GM21576 (cell line): ENCODE measurements around the gene NFKB1.
A peak's percentile ranks its signal among the peaks of the same experiment; 100 is the strongest.

Experiments used
- ATAC-seq: cut with Tn5 transposase; IDR thresholded peaks from one replicate; pipeline ENCODE4 v1.9.1; 2021; ENCODE audit warnings: mild to moderate bottlenecking, moderate library complexity; ENCODE audit not compliant: unreplicated experiment

NFKB1 gene

GRCh38 chr4:102527695-102528283 is 26.6 kb downstream of the NFKB1 start:
- no peak for ATAC-seq

GRCh38 chr4:102529977-102530376 is 28.8 kb downstream of the NFKB1 start:
- ATAC-seq = no peak

GRCh38 chr4:102530986-102531385 is 29.8 kb downstream of the NFKB1 start:
- ATAC-seq = no peak

GRCh38 chr4:102531462-102531861 is 30.3 kb downstream of the NFKB1 start:
- no peak for ATAC-seq

GRCh38 chr4:102533348-102533747 is 32.2 kb downstream of the NFKB1 start:
- ATAC-seq = no peak

GRCh38 chr4:102533904-102534303 is 32.7 kb downstream of the NFKB1 start:
- ATAC-seq = no peak

GRCh38 chr4:102534845-102535244 is 33.7 kb downstream of the NFKB1 start:
- no peak for ATAC-seq

GRCh38 chr4:102535398-102536082 is 34.4 kb downstream of the NFKB1 start:
- ATAC-seq = peak; percentile 58

- no peak for ATAC-seq
These were observed 35.6 kb downstream of the NFKB1 start for GRCh38 chr4:102536768-102537167.

- no peak for ATAC-seq
These were observed 36.1 kb downstream of the NFKB1 start for GRCh38 chr4:102537269-102537668.

GRCh38 chr4:102541697-102542096 is 40.5 kb downstream of the NFKB1 start:
- ATAC-seq = no peak

- ATAC-seq = peak; percentile 70
These were observed 42.1 kb downstream of the NFKB1 start for GRCh38 chr4:102543030-102543928.

- ATAC-seq = no peak
These were observed 45.5 kb downstream of the NFKB1 start for GRCh38 chr4:102546635-102547034.

- no peak for ATAC-seq
These were observed 46.8 kb downstream of the NFKB1 start for GRCh38 chr4:102547973-102548372.

- no peak for ATAC-seq
These were observed 50.9 kb downstream of the NFKB1 start for GRCh38 chr4:102551958-102552565.

GRCh38 chr4:102552781-102553180 is 51.6 kb downstream of the NFKB1 start:
- no peak for ATAC-seq

- no peak for ATAC-seq
These were observed 52.8 kb downstream of the NFKB1 start for GRCh38 chr4:102553982-102554381.

- no peak for ATAC-seq
These were observed 53.3 kb downstream of the NFKB1 start for GRCh38 chr4:102554482-102554881.

- no peak for ATAC-seq
These were observed 53.8 kb downstream of the NFKB1 start for GRCh38 chr4:102554992-102555391.

GRCh38 chr4:102557636-102558035 is 56.5 kb downstream of the NFKB1 start:
- ATAC-seq = no peak

GRCh38 chr4:102560115-102560514 is 59.0 kb downstream of the NFKB1 start:
- ATAC-seq = no peak
